VCaP (cell line): Measurements from ENCODE around the gene RAB31.

Experiments
- H3K27ac ChIP-seq: fragments of 450-650 bp; 2 replicates; pipeline ENCODE4 v1.5.1; 2017
- CTCF ChIP-seq: fragments of 450-650 bp; conservative IDR thresholded peaks from 2 replicates; pipeline ENCODE4 v1.5.1; 2017; ENCODE audit warnings: mild to moderate bottlenecking, moderate library complexity

The RAB31 gene

GRCh38 chr18:9694952-9695495 is 13.1 kb upstream of the RAB31 start:
- no peak overlapping the region for H3K27ac ChIP-seq
- no peak for TF ChIP-seq CTCF

GRCh38 chr18:9695605-9696004 is 12.5 kb upstream of the RAB31 start:
- H3K27ac ChIP-seq = no peak overlapping the region
- TF ChIP-seq CTCF = no peak

- no peak for TF ChIP-seq CTCF
- H3K27ac ChIP-seq = no peak overlapping the region
Observed at GRCh38 chr18:9696112-9696511, 12.0 kb upstream of the RAB31 start.

GRCh38 chr18:9696701-9697100 is 11.4 kb upstream of the RAB31 start:
- no peak for TF ChIP-seq CTCF

GRCh38 chr18:9697121-9697520 is 11.0 kb upstream of the RAB31 start:
- no peak overlapping the region for H3K27ac ChIP-seq
- no peak for TF ChIP-seq CTCF

More at GRCh38 chr18:9696701-9697100, 11.4 kb upstream of the RAB31 start:
- H3K27ac ChIP-seq = no peak overlapping the region

GRCh38 chr18:9698497-9698896 is 9.6 kb upstream of the RAB31 start:
- no peak for TF ChIP-seq CTCF
- H3K27ac ChIP-seq = peak overlapping the region; percentile 81; the same call in 1 of the 2 replicates

- TF ChIP-seq CTCF = no peak
Observed at GRCh38 chr18:9700261-9700796, 7.8 kb upstream of the RAB31 start.

More at GRCh38 chr18:9700261-9700796, 7.8 kb upstream of the RAB31 start:
- H3K27ac ChIP-seq = peak overlapping the region; percentile 81
